Nucleus accumbens (tissue), 56 donors: ENCODE results near the gene ACBD3.
A peak's percentile ranks its signal among the peaks of the same experiment; 100 is the strongest.

ENCODE experiments used
- DNase-seq, 56 donors: peaks; one replicate each; lab custom pipeline; 2025; lab: John Stamatoyannopoulos, UW

Gene ACBD3

DNA sequence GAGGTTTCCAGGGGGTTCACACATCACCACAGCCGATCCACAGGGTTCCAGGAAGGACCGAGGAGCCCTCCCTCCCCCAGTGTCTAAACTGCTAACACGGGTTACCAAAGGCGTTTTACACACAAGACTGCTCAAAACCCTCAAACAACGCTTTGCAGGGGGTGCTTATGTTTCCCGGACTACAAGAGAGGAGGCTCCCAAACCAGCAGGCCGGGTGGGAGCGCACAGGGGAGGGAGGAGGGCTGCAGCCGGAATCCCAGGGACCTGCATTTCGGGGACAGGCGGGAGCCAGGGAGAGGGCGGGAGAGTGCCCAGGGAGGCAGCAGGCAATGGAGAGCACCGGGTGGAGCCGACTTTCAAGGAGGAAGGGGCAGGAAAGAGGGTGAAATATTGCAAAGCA lies 50.8 kb downstream of the ACBD3 start:
- no peak for DNase-seq

- DNase-seq: no peak
Measured at GRCh38 chr1:226135059-226135651, 51.4 kb downstream of the ACBD3 start.

DNA sequence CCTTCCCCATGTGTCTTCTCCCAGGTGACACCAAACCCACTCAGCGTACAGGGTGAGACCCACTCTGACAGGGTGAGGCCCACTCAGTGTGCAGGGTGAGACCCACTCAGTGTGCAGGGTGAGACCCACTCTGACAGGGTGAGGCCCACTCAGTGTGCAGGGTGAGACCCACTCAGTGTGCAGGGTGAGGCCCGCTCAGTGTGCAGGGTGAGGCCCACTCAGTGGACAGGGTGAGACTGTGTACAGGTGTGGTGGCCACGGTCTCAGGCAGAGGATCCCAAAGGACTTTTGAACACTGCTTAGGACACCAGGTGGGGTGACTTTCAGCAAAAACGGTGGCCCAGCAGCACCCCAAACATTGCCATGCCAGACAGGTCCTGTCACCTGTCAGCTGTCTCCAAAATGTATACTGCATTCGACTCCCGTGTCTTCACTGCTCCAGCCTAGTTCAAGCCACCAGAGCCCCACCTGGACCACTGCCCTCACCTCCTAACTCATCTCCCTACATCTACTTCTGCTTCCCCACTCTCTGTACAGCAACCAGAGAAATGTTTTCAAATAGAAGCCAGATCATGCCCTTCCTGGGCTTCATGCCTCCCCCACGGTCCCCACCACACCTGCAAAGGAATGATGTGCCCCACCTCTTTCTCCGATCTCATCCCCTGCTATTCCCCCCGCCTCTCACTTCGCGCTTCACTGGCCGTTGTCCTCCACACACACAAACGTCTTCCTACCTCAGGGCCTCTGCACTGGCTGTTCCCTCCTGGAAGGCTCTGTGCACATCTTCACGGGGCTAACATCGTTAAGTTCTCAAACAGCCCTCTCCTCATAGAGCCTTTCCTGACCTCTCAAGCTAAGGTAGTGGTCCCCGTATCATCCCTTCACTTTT lies 52.1 kb downstream of the ACBD3 start:
- no peak for DNase-seq

GRCh38 chr1:226133504-226134123 lies 52.9 kb downstream of the ACBD3 start:
- no peak for DNase-seq

- DNase-seq: no peak
Measured at GRCh38 chr1:226132728-226133503, 53.6 kb downstream of the ACBD3 start.

GRCh38 chr1:226131639-226132038 lies 54.9 kb downstream of the ACBD3 start:
- no peak for DNase-seq

DNA sequence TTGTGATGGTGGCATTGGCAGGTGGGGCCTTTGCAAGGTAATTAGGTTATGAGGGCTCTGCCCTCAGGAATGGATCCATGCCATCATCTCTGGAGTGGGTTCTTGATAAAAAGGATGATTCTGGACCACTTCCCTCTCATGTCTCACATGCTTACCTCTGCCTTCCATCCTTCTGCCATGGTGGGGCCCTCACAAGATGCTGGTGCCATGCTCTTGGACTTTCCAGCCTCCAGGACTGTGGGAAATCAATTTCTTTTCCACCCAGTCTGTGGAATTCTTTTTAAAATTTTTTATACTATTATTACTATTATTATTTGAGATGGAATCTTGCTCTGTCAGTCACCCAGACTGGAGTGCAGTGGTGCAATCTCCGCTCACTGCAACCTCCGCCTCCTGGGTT lies 57.3 kb downstream of the ACBD3 start:
- DNase-seq: no peak

DNA sequence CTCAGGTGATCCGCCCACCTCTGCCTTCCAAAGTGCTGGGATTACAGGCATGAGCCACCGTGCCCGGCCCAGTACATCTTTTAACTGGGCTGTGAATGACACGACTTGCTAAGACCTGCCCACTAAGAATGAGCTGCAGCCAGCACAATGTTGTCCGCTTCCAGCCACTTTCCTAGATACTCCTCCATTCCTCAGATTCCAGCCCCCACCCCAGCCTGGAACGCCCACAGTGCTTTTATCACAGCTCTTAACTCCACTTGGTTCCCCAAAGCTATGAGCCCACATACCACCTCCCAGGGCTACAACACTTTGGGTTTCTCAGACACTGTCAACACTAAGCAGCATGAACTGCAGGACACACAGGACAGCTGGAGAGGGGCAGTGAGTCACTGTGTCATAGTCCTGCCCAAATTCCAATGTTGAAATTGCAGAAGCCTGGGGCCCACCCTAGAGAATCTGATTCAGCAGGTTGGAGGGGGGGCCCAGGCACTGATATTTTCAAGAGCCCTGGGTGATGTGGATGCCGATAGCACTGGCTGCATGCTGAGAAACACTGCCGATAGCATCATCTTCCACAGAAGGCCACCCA lies 58.0 kb downstream of the ACBD3 start:
- no peak for DNase-seq

- DNase-seq: no peak
Measured at GRCh38 chr1:226126824-226127569, 59.5 kb downstream of the ACBD3 start.

DNA sequence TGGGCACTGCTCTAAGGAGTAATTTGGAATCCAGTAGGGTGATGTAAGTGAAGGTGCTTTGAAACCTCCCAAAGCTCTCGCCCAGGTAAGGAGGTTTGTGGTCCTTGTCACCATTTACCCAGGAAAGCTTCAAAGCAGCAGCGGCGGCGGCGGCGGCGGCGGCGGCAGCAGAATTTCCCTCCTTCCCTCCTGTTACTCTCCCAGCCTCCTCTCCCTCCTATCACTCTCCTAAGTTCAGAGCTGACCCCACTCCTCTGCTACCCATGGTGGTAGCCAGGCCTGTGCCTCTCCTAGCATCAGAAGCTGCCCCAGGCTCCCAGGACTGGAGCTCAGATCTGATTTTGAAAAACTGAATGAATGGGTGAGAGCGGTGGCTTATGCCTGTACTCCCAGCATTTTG lies 60.7 kb downstream of the ACBD3 start:
- no peak for DNase-seq

DNA sequence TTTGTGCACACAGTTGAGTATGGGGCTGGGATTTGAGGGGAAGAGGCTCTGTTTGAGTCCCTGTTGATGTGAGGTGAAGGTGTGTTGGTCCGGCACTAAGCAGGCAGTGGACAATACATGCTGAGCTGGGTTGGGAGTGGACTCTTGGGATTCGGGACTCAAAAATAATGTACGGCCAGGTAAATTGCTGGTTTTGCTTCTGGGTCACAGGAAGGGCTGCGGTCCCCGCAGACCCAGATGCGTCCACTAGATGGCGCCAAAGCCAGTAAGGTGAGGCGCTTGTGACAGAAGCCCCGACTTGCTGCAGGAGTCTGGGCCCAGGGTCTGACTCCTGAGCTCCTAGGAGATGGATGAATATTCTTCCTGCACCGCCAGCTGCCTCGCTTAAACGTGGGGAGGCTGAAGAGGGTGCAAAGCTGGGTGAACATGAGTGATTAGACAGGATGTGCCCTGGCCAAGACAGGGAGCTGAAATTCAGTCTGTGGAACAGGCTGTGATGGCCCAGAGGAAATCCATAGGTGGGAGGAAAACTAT lies 61.4 kb downstream of the ACBD3 start:
- DNase-seq: peak in 52 of 56 donors; percentile 20 to 91 (median 62)

DNA sequence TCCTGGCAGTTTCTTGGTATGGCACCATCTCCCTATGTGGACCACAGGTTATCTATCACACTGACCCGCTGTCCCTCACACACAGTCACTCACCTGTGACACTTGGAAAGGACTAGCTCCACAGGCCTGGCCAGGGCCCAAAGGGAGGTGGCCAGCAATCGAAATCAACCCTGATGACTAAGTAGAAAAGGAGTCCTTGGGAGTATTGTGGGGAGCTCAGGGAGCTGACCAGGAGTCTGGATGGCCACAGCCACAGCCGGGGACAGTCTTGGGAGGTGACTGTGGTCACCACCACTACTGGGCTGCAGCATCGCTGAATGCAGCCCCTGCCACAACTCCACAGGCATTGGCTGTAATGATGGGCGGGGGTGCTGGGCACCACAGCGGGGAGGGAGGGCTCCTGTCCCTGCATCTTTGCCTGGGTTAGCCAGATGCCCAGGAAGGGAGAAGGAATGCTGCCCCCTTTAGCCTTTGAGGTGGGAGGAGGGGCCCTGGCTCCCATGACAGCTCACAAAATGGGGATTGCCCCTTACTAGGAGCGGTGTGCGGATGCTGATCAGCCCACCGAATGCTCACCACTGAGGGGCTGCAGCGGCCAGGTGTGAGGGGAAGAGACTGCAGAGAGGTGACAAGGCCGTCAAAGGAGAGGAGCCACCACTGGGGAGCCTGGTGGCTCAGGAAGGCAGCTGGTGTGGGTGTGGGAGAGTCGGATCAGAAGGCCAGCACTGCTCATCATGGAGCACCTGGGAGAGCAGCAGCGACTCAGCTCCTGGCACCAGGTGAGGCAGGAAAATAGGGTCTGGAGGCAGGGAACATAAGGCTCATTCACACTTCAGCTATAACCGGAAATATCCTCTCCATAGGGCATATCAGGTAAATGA lies 62.7 kb downstream of the ACBD3 start:
- DNase-seq: no peak

DNA sequence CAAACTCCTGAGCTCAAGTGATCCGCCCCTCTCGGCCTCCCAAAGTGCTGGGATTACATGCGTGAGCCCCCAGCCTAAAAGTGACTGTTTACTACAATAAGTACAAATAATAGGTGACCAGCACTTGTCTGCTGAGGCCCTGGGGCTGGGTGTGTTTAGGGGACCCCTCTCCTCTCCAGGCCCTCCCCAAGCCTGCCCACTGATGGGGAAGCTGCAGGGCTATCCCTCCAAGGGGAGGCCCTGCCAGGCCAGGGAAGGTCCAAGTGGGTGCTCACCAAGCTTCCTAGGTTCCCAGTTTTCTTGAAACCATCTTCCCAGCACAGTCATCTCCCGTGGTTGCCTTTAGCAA lies 63.4 kb downstream of the ACBD3 start:
- no peak for DNase-seq

DNA sequence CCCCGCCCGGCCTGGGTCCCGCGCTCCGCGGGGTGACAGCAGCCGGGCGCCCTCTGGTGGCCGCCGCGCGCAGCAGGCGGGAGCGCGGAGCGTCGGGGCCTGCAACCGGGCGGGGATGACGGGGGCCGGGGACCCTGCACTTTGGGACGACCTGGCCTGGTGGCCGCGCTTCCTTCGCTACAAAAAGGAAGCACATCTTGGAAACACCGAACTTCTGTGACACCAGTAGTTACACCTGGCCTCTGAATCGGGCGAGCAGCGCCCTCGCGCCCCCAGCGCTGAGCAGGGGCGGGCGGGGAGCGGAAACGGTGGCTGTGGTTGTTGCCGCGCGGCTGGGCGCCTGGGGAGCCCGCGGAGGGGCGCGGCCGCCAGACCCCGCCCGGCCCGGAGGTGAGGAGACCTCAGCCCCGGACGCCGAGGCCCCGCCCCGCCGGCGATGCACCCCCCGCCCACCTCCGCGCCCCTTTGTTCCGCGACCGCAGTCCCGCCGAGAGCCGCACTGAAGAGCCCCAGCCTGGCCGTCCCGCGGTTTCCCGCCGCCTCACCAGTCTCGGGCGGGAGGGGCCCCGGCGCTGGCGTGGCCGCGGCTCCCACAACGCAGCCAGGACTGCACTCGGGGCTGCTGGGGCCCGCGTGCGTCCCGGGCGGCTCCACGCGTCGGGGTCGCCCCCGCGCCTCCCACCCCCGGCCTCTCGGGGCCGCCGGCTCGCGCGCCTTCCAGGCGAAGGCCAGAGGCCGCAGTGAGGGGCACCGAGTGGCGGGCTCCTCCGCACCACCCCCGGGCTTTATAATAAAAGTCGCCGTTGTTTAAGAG lies 64.7 kb downstream of the ACBD3 start:
- DNase-seq: peak in 37 of 56 donors; percentile 8 to 76 (median 29)

- DNase-seq: no peak
Measured at GRCh38 chr1:226121049-226121586, 65.4 kb downstream of the ACBD3 start.

- DNase-seq: no peak
Measured at GRCh38 chr1:226120398-226120797, 66.1 kb downstream of the ACBD3 start.

DNA sequence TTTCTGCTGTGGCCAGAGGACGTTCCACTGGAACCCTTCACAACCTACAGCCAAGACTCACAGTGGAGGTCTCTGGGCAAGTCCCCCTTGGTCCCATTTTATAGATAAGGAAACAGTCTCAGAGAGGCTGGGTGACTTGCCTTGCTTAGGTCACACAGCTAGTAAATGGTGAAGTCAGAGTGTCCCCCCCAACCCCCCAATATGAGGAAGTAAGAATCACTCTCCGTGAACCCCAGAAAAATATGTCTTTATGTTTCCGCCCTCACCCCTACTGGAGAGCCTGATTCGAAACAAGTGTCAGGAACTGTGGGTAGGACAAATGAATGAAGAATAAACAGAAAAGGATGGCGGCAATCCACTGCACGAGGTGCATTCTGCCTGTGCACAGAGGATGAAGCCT lies 67.4 kb downstream of the ACBD3 start:
- no peak for DNase-seq
